ENCODE data around the gene ADK.

The ADK gene

DNA sequence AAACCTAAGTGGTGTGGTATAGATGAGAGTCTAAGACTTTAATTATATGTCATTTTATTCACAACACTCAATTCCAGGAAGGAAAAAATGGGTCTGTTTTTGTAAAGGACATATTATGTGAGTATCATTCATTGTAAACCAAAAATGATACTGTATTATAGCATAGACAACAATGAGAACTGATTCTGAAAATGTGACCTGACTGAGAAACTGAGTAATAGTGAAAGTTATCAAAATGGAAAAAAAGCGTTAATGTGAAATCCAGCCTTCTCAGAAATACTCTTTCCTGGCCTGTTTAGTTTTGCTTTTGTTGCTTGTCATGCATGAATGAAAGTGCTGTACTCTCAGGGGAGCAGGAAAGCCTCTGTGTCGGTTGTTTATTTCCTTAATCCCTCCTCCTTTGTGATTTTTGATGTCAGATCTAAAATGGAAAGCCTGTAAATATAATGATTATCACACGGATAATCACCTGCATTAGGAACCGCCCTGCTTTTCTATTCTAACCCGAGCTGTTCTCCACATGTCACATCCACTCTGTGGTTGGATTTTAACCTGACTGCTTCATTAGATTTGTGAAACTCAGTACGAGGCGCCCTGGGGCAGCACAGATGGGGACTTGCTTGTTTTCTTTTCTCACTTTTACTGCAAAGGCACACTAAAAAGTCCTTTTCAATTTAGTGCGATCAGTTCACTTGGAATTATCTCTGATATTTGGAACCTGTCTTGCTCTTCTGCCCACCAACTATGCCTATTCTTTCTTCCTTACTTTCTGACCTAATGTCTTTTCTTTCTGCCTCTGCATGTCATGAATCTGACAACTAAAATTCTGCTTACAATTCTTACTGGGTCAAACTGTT, 434.4 kb downstream of the ADK start:
- peak overlapping the region; percentile 98 for H3K27ac Mint-ChIP-seq
- peaks cover 6% of the 10 kb centered on the region for H3K9me3 Mint-ChIP-seq
- H3K4me1 Mint-ChIP-seq = peaks cover 79% of the 10 kb centered on the region

DNA sequence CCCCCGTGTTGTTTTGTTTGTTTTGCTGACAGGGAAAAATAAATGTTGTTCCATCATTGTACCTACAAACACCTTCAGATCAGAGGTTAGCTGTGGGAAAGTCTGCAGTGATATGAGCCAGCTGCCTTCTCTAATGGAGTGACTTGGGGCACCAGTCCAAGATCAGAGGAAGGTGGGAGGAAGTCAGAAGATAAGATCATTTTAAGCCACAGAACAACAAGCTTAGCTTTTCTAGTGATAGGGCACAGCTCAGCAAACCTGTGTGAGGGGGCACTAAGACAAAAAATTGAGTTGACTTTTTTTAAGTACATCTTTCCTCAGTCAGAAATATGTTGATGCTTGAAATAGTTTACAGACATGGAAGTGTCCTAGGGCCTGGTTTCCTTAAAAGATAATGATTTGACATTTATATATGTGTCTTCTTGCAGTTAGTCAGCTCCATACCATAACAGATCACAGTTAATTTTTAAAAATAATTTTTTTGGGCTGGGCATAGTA, 435.1 kb downstream of the ADK start:
- H3K27me3 Mint-ChIP-seq = no peaks in the 10 kb centered on the region
- peaks cover 8% of the 10 kb centered on the region for H3K36me3 Mint-ChIP-seq
- H3K4me3 Mint-ChIP-seq = peak overlapping the region; percentile 88
- H3K27ac Mint-ChIP-seq = peak overlapping the region; percentile 98
- H3K9me3 Mint-ChIP-seq = peaks cover 4% of the 10 kb centered on the region
- H3K4me1 Mint-ChIP-seq = peaks cover 82% of the 10 kb centered on the region

More for the DNA sequence above, 434.4 kb downstream of the ADK start:
- Mint-ChIP-seq H3K36me3 (peaks cover 11% of the 10 kb centered on the region), H3K27me3 (no peaks in the 10 kb centered on the region), H3K4me3 (peak overlapping the region; percentile 88)

DNA sequence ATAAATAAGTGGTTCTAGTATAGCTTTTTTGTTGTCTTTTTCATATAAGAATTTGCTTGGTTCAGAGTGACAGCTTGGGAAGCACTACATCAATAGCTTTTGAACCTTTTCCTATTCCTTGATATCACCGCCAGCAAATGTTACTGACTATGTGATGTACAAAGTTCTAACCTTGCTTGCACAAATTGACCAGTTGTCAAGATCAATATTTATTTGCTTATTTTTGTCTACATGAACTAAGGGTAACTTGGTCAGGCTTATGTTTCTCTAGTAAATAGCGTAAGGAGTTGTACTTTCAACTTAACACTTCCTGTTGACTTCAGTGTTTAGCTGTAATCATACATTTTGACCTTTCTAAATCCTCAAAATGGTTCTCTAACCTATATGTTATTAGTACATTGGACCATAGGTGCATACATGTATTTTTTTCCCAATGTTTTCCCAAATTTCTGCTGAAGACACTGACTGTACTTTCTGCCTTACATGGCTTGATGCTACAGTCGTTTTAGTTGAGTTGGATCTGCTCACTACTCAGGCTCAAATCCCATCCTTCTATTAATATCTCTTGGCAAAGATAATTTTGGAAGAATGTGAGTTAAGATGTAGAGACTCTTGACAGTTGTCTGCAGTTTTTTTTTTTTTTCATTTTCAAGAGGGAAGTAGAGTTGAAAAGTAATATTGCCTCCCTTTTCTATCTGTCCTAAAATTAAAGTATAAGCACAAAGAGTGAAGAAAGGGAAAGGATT, 436.3 kb downstream of the ADK start:
- H3K4me3 Mint-ChIP-seq = peak overlapping the region; percentile 63
- H3K36me3 Mint-ChIP-seq = peaks cover 7% of the 10 kb centered on the region
- no peaks in the 10 kb centered on the region for H3K27me3 Mint-ChIP-seq
- peak overlapping the region; percentile 96 for H3K27ac Mint-ChIP-seq
- H3K4me1 Mint-ChIP-seq = peaks cover 78% of the 10 kb centered on the region
- H3K9me3 Mint-ChIP-seq = no peaks in the 10 kb centered on the region

DNA sequence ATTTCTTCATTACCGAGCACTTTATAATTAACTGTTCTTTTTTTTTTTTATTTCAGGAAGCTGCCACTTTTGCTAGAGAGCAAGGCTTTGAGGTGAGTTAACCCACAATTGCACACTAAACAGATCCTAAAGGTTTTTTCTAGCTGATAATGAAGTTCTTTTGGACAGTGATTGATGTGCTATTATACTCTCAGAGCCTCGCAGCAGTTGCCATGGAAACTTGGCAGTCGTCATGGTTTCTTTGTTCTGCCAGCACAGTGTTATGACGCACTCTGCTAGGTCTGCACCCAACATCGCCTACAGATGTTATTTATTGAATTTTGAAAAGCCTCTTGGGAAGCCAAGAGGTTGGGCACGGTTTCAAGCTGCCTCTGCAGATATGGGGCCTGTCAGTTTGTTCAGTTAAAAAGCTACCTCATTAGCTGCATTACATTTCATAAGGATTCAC, 438.2 kb downstream of the ADK start:
- H3K27ac Mint-ChIP-seq = peak overlapping the region; percentile 95
- H3K36me3 Mint-ChIP-seq = peaks cover 9% of the 10 kb centered on the region
- H3K4me1 Mint-ChIP-seq = peaks cover 68% of the 10 kb centered on the region
- no peaks in the 10 kb centered on the region for H3K27me3 Mint-ChIP-seq
- no peaks in the 10 kb centered on the region for H3K9me3 Mint-ChIP-seq
- peak overlapping the region; percentile 54 for H3K4me3 Mint-ChIP-seq

DNA sequence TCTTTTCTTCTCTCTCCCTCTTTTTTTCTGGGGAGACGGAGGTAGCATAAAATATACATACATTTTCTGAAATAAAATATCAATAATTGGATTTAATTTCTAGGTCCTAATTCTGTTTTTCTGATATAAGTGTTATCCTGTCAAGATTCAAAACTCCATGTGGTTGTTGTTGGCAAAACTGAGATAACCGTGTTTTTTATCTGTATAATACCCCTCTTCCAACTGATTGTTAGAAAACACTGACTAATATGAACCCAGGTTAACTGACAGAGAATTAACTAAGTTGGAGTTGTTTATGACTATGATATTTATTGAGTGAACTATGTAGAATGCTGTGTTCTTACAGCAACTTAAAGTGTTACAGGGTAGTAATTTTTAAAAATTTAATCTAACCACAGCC, 438.8 kb downstream of the ADK start:
- H3K27ac Mint-ChIP-seq = peak overlapping the region; percentile 93
- H3K9me3 Mint-ChIP-seq = no peaks in the 10 kb centered on the region
- H3K27me3 Mint-ChIP-seq = no peaks in the 10 kb centered on the region
- H3K36me3 Mint-ChIP-seq = peaks cover 9% of the 10 kb centered on the region
- peaks cover 63% of the 10 kb centered on the region for H3K4me1 Mint-ChIP-seq
- H3K4me3 Mint-ChIP-seq = peak overlapping the region; percentile 52

DNA sequence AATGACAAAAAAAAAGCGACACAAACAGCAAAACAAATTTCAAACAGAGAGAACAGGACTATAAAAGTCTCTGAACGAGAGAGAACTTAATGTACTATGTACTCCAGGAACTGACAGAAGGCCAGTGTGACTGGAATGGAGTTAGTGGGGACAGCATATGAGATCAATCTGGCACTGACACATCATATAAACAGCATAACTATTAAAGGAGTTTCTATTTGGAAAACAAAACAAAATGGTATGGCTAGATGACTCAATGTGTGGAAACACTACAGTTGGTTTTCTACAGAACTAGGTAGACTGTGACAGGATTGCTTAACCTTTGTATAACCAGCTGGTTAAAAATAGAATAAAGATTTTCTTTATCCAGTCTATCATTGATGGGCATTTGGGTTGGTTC, 442.4 kb downstream of the ADK start:
- Mint-ChIP-seq H3K36me3 (peaks cover 17% of the 10 kb centered on the region), H3K9me3 (no peaks in the 10 kb centered on the region), H3K4me3 (no peak overlapping the region), H3K27ac (peak overlapping the region; percentile 82), H3K27me3 (no peaks in the 10 kb centered on the region), H3K4me1 (peaks cover 40% of the 10 kb centered on the region)

DNA sequence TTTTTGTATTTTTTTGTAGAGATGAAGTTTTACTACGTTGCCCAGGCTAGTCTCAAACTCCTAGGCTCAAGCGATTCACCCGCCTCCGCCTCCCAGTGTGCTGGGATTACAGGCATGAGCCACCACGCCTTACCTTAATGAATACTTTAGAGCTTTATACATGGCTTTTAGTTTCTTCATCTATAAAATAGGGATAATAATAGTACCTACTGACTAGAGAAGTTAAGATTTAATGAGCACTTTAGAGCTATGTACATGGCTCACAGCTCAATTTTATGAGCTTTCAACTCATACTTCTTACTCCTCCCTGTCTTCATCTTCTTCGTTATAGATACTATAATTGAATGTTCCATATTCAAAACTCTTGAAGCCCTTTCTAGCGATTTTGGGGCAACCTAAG, 445.7 kb downstream of the ADK start:
- Mint-ChIP-seq H3K36me3 (peaks cover 14% of the 10 kb centered on the region), H3K9me3 (no peaks in the 10 kb centered on the region), H3K27me3 (no peaks in the 10 kb centered on the region), H3K4me1 (peaks cover 15% of the 10 kb centered on the region), H3K27ac (no peak overlapping the region), H3K4me3 (no peak overlapping the region)

DNA sequence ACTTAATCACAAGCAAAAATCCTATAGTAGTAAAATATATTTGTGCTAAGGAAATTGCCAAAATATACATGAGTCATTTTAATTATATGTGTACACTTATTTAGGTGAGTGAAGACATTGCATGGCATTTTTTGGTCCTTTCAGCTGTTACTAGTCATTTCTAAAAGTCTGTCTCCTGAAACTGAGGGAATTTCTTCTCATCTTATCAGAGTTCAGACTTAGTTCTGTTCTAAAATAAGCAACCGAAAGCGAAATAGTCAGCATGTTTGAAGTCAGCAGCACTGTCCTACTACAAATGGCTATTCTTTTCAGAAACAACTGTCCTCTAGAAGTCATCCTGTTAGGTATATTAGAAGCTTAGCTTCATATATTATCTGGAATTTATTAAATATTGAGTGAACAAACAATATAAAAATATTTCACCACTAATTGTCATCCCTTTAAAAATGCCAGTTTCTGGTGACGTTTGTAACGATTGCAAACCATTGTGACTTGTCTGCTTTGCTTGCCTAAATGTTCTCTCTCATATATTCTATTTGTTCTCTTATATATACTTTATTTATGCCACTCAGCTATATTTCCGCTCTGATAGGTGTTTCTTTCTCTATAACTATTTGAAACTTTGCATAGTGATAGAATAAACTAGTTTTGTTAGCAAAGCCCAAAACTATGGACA, 448.0 kb downstream of the ADK start:
- Mint-ChIP-seq H3K36me3 (peaks cover 19% of the 10 kb centered on the region), H3K4me3 (no peak overlapping the region), H3K4me1 (peaks cover 9% of the 10 kb centered on the region), H3K27ac (no peak overlapping the region), H3K27me3 (no peaks in the 10 kb centered on the region), H3K9me3 (no peaks in the 10 kb centered on the region)

DNA sequence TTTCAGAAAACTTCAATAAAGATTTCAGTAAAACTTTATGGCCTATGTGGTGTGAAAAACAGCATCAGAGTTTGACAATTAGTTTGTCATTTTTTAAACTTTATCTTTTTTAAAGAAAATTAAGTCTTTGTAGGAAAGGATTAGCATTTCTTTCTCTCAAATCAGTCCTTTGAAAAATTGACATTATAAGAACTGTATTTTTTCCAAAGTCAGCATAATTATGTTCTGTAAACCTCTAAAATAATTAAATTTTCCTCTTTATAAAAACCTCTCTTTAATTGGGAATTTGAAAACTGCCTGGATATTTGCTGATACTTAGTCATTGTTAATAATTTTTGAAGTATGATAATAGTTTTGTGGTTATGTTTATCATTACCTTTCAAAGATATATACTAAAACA, 448.7 kb downstream of the ADK start:
- Mint-ChIP-seq H3K36me3 (peaks cover 23% of the 10 kb centered on the region), H3K4me1 (peaks cover 9% of the 10 kb centered on the region), H3K4me3 (no peak overlapping the region), H3K27ac (no peak overlapping the region), H3K9me3 (no peaks in the 10 kb centered on the region), H3K27me3 (no peaks in the 10 kb centered on the region)

DNA sequence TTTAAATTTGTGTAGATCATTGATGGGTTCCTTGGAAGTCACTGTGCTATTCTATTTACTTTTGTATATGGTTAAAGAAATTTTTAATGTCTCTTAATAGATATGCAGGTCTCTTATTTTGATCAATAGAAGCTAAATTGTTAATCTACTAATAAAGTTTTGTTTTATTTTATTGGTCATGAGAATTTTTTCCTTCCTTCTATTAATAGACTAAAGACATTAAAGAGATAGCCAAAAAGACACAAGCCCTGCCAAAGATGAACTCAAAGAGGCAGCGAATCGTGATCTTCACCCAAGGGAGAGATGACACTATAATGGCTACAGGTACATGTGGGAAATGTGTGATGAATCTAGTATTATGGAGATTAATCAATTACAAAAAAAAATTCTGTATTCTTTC, 449.1 kb downstream of the ADK start:
- peaks cover 9% of the 10 kb centered on the region for H3K4me1 Mint-ChIP-seq
- no peaks in the 10 kb centered on the region for H3K27me3 Mint-ChIP-seq
- no peak overlapping the region for H3K4me3 Mint-ChIP-seq
- H3K27ac Mint-ChIP-seq = no peak overlapping the region
- H3K36me3 Mint-ChIP-seq = peaks cover 28% of the 10 kb centered on the region
- H3K9me3 Mint-ChIP-seq = no peaks in the 10 kb centered on the region

DNA sequence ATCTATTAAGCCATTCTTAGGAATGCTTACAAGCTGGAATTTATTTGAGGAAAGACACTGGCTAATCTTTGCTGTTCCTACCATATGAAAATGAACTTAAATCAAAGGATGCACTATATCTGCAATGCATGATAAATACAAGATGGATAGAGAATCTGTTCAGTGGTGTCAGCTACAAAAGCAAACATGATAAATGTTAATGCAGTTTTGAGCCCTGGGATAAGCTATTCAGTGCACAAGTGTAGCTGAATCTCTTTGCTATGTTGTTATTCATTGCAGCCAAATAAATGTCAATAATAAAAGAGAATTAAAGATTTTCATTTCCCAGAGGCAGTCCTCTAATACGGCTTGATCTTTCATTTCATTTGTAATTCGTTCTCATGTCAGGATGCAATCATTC, 451.6 kb downstream of the ADK start:
- Mint-ChIP-seq H3K4me1 (peaks cover 5% of the 10 kb centered on the region), H3K9me3 (no peaks in the 10 kb centered on the region), H3K36me3 (peaks cover 26% of the 10 kb centered on the region), H3K27me3 (no peaks in the 10 kb centered on the region), H3K27ac (no peak overlapping the region), H3K4me3 (no peak overlapping the region)

DNA sequence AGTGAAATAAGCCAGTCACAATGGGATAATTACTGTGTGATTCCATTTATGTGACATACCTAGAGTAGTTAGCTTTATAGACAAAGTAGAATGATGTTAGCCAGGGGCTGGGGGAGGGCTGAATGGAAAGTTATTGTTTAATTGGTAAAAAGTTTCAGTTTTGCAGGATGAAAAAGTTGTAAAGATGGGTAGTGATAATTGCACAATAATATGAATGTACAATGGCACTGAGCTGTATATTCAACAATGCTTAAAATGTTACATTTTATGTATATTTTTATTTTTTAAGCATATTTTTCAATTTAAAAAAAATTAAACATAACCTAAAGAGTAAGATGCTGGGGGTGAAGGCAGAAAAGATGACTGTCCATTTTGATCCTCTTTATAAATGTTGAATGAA, 459.3 kb downstream of the ADK start:
- peaks cover 6% of the 10 kb centered on the region for H3K4me1 Mint-ChIP-seq
- no peaks in the 10 kb centered on the region for H3K27me3 Mint-ChIP-seq
- H3K4me3 Mint-ChIP-seq = no peak overlapping the region
- peaks cover 9% of the 10 kb centered on the region for H3K9me3 Mint-ChIP-seq
- no peak overlapping the region for H3K27ac Mint-ChIP-seq
- peaks cover 17% of the 10 kb centered on the region for H3K36me3 Mint-ChIP-seq

DNA sequence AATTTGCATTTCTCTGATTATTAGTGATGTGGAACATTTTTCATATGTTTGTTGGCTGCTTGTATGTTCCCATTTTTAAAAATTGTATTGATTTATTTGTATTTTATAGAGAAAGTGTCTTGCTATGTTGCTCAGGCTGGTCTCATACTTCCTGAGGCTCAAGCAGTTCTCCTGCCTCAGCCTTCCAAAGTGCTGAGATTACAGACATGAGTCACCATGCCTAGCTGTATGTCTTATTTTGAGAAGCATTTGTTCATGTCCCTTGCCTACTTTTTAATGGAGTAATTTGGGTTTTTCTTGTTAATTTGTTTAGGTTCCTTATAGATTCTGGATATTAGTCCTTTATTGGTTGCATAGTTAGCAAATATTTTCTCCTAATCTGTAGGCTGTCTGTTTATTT, 461.2 kb downstream of the ADK start:
- Mint-ChIP-seq H3K4me1 (peaks cover 6% of the 10 kb centered on the region), H3K36me3 (peaks cover 21% of the 10 kb centered on the region), H3K4me3 (no peak overlapping the region), H3K27me3 (no peaks in the 10 kb centered on the region), H3K9me3 (peaks cover 9% of the 10 kb centered on the region), H3K27ac (no peak overlapping the region)

DNA sequence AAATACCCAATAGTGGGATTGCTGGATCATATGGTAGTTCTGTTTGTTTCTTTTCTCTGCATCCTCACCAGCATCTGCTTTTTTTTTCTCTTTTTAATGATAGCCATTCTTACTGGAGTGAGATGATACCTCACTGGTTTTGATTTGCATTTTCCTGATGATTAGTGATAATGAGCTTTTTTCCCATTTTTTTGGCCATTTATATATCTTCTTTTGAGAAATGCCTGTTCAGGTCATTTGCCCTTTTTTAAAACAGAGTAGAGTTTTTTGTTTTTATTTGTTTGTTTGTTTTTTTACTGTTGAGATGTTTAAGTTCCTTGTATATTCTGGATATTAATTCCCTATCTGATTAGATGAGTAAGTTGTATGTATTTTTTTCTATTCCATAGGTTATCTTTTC, 469.6 kb downstream of the ADK start:
- peaks cover 37% of the 10 kb centered on the region for H3K36me3 Mint-ChIP-seq
- H3K27ac Mint-ChIP-seq = no peak overlapping the region
- peaks cover 5% of the 10 kb centered on the region for H3K9me3 Mint-ChIP-seq
- H3K27me3 Mint-ChIP-seq = no peaks in the 10 kb centered on the region
- no peaks in the 10 kb centered on the region for H3K4me1 Mint-ChIP-seq
- no peak overlapping the region for H3K4me3 Mint-ChIP-seq

DNA sequence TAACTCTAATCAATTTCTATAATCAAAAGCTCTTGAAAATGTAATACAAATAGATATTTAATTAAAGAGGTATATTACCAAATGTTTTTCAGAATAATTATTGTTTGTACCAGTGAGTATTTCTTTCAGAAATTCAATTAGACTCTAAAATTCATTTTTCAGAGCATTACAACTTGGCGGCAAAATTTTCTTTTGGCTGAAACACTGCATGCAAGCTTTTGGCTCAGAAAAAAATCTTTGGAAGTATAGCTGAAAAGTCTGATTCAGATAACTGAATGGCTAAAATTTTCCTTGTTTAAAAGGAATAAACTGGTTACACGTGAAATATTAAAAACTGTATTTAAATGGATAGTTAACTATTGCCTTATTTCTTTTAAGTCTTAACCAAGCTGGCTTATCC, 472.8 kb downstream of the ADK start:
- Mint-ChIP-seq H3K36me3 (peaks cover 24% of the 10 kb centered on the region), H3K4me1 (no peaks in the 10 kb centered on the region), H3K9me3 (peaks cover 5% of the 10 kb centered on the region), H3K4me3 (no peak overlapping the region), H3K27ac (no peak overlapping the region), H3K27me3 (no peaks in the 10 kb centered on the region)
